Cardiac septum (tissue), 1 donor: ENCODE results near the gene FGFR4. TPM values are rescaled to one million over a fixed set of nuclear protein-coding genes. Genes with fewer than 3 reads are reported as not detected.

Source experiments
- DNase-seq: peaks from one replicate; pipeline ENCODE4 v3.0.0-alpha.2; 2020; ENCODE audit warnings: low spot score
- intact Hi-C: fragments of 100-400 bp; cut with DNase I; formaldehyde crosslinking; loops from one replicate; pipeline ENCODE4 v1.14.0; 2022
- total RNA-seq: library from RNA; stranded (reverse); fragmentation: NEBNext Ultra II Directional; extraction: Animal tissue kit (Norgen Biotek cat#: 25700); gene quantifications from one replicate; pipeline ENCODE4 v1.2.1, GENCODE V29; 2021
- donor health status: DM: no; HTN: no; CAD: no.

The FGFR4 gene
- total RNA-seq, 1 donor from 2014 or later: 0.40 TPM

DNA sequence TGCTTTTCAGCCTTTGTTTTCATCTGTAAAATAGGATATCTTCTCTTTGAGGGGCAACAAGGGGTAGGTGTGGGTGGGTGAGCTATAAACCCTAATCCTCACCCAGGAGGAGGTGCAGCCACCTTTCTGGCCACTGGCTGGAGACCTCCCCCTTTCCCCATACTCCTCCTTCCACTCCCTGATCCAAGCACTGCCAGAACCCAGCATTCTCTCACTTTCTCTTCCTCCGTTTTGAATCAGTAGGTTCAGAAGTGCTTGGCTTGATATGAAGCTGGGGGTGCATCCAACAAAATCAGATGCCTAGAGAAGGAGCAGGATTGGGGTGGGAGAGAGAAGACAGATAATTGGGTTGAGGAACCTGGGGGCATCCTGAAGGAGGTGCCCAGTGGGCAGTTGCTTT, 40.1 kb downstream of the FGFR4 start:
- intact Hi-C loops: loop anchor here (5.0 kb wide), 1 partner anchor 71 kb away; no protein-coding TSS in a partner anchor
- no peak for DNase-seq

DNA sequence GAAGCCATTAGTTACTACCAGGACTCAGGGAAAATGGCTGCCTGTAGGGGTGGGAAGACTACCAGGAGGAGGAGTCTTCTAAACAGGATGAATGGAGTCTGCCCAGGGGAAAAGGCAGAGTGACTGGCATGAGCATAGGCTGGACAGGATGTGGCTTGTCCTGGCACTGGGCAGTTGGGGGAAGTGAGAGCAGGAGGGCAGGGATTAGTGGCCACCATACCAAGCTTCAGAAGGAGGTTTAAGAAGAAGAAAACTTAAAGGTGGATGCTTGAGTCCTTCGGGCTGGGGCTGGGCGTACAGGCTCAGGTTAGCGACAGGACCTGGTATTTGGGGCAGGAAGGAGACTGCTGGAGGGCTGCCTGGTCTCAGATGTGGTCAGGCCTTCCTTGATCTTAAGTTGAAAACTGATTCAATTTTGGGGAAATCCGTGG, 41.9 kb downstream of the FGFR4 start:
- no peak for DNase-seq
- intact Hi-C loops: loop anchor here (5.0 kb wide), 1 partner anchor 69 kb away; no protein-coding TSS in a partner anchor

DNA sequence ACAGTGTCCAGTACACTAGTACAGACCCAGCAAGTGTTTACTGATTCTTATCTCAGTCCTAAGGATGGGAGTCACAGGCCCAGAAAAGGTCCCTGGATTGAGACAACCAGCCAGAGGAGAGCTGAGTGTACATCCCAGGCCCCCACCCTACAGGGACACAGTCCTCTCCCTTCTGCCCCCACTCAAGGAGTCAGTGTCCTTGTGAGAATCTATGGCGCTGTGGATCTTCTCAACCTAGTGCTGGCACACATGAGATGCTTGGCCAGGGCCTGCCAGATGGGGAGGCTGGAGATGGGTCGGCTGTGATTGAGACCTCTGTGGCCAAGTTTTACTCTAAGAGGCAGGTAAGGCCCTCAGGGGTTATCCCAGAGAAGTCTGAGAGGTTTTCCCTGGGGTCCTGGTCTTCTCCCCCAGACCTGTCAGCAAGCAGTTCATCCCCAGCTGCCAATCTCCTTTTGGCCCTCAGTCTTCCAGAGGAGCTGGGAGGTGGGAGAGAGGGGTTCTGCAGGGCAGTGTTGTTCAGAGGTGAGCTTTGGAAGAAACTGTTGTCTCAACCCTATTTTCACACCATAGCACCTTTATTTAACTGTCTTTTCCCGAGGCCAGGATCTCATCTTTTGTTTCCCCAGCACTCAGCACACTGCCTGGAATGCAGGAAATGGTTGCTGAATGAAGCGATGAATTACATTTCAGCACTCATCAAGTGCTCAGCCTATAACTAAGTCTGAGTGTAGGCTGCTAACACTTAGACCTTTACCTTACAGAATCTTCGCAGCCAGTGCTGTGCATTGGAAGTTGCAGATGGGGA, 43.7 kb downstream of the FGFR4 start:
- intact Hi-C loops: loop anchor here (5.0 kb wide), 2 partner anchors 122 to 172 kb away; partner anchors contain the start of genes PRELID1 and RAB24
- DNase-seq: no peak

DNA sequence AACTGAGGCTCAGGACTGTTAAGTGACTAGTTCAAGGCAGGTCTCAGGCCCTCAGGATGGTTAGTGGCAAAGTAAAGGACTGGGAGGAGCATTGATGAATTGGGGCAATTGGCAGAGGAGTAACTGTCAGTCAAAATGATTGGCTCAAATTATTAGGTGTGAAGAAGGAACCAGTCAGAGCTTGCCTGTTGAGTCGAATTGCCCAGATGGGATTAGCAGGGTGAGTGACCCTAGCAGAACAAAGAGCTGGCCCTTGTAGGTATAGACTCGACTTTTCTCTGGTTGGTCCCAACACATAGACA, 44.3 kb downstream of the FGFR4 start:
- intact Hi-C loops: loop anchor here (5.0 kb wide), 2 partner anchors 121 to 171 kb away; partner anchors contain the start of genes PRELID1 and RAB24
- DNase-seq: no peak

DNA sequence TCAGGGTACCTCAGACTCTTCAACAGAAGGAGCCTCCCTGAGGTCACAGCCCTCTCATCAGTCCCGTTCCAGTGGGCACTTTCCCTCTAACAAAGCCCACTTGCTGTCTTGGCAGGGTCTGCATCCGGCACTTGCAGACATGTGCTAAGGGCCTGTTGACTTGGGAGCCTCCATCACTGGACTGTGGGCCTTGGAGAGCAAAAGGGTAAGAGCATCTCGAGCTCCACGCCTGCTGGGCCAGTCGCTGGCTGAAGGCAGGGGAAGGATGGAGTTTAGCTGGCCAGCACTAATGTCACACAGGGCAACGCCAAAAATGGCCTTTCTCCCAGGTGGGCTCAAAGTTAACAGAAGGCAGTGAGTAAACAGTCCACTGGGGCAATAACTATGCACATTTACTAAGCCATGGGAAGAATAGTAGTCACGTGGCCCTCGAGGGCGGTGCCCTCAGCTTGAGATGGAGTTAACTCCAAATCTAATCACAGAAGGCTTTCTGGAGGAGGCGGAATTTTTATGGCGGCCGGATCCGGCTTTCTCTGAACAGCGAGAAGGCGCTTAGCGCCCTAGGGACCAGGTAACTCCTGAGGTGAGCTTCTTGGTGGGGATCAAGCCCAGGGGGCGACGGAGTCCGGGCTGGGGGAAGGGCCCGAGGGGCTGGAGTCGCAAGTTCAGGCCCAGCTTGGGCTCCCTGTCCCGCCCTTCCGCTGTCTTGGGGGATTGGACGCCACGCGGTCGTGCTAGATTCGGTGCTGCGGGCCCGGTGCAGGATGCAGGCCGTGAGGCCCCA, 44.8 kb downstream of the FGFR4 start:
- intact Hi-C loops: loop anchor here (5.0 kb wide), 2 partner anchors 121 to 171 kb away; partner anchors contain the start of genes PRELID1 and RAB24
- DNase-seq: no peak

DNA sequence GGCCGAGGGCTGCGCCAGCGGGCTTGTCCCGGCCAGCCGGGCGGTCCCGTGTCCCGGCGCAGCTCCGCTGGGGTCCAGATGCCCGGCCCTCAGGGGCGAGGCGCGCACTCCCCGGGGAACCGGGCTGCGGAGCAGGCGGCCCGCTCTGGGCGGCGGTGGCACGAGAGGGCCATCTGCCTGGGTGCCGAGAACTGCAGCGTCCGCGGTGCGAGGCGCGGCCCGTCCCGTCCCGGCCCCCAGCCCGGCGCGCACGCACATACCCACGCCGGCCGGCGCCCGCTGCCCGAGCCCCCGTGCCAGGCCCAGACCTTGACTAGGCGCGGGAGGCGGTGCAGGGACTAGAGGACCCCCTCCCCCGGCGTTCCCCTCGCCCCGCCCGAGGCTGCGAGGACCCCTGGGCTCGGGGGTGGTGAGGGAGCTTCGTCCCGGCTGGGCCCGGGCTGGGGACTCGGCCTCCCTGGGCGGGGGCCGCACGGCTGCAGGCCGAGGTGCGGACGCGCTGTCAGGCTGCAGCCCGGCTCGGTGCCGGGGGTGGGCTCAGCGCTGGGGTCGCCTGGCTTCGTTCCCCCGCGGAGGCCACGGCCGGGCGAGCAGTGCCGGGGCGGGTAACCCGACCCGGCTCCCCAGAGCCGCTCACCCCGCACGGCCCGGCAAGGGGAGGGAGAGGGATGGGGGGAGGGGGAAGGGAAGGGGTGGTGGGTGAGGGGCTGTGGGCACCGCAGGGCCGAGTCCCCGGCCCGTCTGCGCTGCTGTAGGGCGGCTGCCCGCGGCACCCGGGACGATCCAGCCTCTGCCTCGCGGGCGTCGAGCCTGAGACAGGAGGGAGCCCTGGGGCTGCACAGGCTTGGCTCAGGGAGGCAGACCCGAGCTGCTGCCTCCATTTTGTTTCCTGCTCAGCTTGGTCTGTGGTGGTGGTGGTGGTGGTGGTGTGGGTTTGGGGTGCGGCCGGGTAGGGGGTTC, 45.7 kb downstream of the FGFR4 start:
- intact Hi-C loops: loop anchor here (5.0 kb wide), 2 partner anchors 120 to 170 kb away; partner anchors contain the start of genes PRELID1 and RAB24
- DNase-seq: no peak

DNA sequence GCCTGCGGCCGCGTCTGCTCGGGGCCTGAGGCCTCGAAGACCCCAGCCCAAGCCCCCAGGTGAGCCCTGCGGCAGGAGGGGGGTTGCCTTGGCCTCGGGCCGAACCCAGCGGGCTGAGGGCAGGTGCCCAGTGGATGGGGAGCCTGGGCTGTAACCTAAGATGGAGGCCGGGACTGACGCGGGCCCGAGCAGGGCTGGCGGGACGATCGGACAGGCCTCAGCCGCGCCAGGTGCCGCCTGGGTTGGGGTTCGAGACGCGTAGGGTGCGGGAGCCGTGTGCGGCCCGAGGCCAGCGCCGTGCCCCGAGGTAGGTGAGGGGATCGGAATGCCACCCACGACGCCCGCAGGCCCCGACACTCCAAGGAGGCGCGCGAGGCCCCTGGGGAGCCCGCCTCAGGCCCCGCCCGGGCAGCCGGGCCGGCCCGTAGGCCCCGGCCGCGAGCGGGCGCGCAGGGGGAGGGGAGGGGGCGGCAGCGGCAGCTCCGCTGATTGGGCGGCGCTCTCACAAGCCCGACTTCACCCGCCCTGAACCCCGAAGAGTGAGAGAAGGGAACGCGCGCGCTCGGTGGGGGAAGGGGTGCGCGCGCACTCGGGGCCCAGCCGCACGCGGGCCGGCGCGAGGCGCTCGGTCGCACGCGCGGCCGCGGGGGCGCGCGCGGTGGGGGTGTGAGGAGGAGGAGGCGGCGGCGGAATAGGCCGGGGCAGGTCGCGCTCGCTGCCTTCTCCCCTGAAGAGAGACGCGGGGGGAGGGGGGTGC, 46.6 kb downstream of the FGFR4 start, which contains the start of gene NSD1:
NSD1 (plus strand) TSS at position 678 of the 757 bp plus-strand sequence. CDS start 1,331 bp downstream, outside the sequence.
- peak; percentile 95 for DNase-seq
- intact Hi-C loops: loop anchor here (5.0 kb wide), 2 partner anchors 119 to 169 kb away; partner anchors contain the start of genes PRELID1 and RAB24

DNA sequence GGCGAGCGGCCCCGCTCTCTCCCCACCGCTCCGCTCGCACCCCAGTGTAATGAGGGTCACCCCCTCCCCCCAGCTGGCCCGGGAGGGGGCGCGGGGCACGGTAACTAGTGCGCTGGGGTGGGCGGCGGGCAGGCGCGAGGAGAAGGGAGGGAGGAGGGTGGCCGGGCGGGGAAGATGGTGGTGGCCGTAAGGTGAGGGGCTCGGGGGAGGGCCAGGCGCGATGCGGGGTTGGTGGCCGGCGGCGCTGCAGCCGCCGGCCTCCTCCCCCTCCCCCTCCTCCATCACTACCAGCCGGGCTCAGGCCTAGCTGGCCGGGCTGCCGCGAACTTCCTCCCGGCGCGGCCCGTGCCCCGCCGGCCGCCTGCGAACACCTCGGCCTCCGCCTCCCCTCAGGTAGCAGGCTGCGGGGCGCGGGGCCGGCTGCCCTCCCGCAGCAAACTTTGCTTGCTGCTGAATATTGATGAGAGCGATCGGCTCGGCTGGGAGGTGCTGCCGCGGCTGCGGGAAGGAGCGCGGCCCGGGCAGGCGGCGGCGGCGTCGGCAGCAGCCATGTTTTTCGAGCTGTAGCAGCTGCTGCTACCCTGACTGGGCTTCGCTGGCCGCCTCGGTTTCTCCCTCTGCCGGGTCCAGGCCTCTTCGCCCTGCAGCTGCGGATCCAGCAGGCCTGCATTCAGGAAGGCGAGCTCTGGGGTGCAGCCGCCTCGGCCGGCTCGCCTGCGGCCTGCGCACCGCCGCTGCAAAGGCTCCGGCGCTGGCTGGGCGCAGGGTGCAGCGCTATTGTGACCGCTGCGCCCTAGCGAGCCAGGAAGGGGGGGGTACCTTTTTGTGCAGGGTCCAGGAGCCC, 47.4 kb downstream of the FGFR4 start:
- no peak for DNase-seq
- intact Hi-C loops: loop anchor here (5.0 kb wide), 2 partner anchors 118 to 168 kb away; partner anchors contain the start of genes PRELID1 and RAB24

DNA sequence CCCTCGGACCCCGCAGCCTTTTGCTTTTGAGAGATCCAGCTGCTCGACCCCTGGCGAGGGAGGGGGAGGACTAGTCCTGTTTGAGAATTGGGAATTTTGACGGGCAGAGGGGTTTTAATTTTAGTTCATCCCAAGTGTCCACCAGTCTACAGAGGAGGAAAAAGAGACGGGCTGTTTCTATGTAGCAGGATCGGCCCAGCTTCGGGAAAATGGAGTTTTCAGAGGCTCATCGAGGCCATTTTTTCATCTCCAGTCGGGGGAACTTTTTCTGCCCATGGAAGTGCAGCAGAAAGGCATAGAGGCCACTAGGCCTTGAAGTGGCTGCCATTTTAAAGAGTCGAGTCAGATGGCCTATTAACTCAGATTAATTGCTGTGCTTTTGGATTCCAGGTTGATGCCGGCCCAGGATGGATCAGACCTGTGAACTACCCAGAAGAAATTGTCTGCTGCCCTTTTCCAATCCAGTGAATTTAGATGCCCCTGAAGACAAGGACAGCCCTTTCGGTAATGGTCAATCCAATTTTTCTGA, 48.0 kb downstream of the FGFR4 start:
- intact Hi-C loops: loop anchor here (5.0 kb wide), 2 partner anchors 118 to 168 kb away; partner anchors contain the start of genes PRELID1 and RAB24
- DNase-seq: no peak

DNA sequence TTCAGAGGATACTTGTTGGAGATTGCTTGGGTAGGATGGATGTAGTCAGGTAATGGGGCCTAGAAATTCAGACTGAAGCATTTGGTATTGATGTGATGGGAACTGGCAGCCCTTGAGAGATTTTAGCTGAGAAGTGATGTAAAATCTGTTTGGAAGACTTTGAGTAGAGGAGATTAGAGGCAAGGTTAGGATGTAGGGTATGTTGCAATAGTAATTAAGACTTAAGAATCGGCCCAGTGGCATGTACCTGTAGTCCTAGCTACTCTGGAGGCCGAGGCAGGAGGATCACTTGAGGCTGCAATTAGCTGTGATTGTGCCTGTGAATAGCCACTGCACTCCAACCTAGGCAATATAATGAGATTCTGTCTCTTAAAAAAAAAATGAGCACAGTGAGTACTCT, 53.6 kb downstream of the FGFR4 start:
- no peak for DNase-seq
- intact Hi-C loops: no loop called here

DNA sequence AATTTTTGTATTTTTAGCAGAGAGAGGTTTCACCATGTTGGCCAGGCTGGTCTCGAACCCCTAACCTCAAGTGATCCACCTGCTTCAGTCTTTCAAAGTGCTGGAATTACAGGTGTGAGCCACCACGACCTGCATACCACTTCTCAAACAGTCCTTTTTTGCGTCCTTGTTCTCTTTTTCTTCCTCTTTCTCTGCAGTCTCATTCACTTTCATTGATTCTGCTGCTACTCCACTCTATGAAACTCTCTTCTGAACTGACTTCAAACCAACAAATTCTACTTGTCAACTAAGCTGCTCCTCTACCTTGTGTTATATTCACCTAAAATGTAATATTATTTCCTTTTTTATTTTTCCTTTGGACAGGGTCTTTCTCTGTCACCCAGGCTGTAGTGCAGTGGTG, 54.8 kb downstream of the FGFR4 start:
- intact Hi-C loops: no loop called here

DNA sequence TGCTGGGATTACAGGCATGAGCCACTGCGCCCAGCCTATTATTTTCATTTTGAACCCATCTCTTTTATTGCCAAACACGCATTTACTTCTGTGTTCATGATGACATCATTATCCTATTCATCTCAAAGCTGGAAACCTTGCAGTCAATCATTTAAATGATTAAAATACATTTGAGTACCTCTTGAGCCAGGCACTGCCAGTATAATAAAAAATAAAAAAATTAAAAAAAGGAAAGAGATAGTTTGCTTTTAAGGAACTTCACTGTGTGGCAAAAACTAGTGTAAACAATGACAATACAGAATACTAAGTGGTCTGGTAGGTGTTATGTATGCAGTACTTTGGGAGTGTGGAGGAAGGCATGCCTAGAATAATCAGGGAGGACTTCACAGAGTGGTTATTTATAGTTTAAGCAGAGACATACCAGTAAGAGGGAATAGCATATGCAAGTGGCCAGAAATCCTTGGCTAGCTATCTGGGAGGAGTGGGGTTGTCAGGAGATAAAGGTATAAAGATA, 55.4 kb downstream of the FGFR4 start:
- no peak for DNase-seq
- intact Hi-C loops: no loop called here

More for the DNA sequence above, 54.8 kb downstream of the FGFR4 start:
- DNase-seq: no peak

DNA sequence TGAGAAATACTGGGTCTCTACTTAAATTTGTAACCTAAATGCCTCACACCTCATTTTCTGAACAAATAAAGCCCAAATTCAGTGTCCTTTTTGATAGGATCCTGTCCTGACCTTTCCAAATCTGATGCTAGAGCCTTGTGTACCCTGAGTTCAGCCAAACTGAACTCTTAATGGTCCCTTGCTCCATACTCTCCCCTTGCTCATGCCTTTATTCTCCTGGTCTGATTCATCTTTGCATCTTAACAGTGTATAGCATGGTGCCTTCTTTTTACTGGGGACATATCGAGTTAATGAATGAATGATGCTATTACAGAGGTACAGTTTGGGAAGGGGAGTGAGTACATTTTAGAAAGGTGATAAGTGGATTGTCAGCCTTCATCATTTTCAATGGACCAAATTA, 56.1 kb downstream of the FGFR4 start:
- intact Hi-C loops: no loop called here
- DNase-seq: no peak

DNA sequence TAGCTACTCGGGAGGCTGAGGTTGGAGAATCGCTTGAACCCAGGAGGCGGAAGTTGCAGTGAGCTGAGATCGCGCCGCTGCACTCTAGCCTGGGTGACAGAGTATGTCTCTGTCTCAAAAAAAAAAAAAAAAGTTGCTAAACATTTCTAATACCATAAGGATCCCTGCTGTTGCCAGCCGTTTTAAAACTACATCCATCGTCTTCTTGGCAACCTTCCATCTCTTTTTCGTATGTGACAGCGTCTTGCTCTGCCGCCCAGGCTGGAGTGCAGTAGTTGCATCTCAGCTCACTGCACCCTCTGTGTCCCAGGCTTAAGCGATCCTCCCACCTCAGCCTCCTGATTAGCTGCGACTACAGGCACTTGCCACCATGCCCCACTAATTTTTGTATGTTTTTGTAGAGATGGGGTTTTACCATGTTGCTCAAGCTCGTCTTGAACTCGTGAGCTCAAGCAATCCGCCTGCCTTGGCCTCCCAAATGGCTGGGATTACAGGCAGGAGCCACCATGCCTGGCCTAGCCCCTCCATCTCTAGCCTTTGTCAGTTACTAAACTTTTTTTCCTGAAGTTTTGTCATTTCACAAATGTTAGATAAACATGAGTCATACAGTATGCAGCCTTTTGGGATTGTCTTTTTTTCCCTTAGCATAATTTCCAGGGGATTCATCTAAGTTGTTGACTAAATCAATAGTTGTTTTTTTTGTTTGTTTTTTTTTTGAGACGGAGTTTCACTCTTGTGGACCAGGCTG, 60.4 kb downstream of the FGFR4 start:
- DNase-seq: no peak
- intact Hi-C loops: no loop called here
